DND-41 (cell line): ENCODE data around the gene EDAR.

Source experiments
- CTCF ChIP-seq: IDR thresholded peaks from 2 replicates; pipeline ENCODE4 v1.5.1; 2012; ENCODE audit warnings: borderline replicate concordance, low read length, moderate library complexity, mild to moderate bottlenecking; ENCODE audit not compliant: poor library complexity, severe bottlenecking; ENCODE audit errors: extremely low read depth
- EZH2 ChIP-seq: IDR thresholded peaks from 3 replicates; pipeline ENCODE4 v1.6.1; 2012; ENCODE audit warnings: borderline replicate concordance, low read depth, mild to moderate bottlenecking, moderate library complexity, low read length, inconsistent platforms; ENCODE audit not compliant: severe bottlenecking

- TF ChIP-seq CTCF: no peak
- TF ChIP-seq EZH2: no peak
Measured at GRCh38 chr2:108910541-108911396, 78.3 kb downstream of the EDAR start.
